HG03196 (cell line): Measurements from ENCODE around the gene NDUFAF5.

ENCODE experiments used
- ATAC-seq: cut with Tn5 transposase; IDR thresholded peaks from one replicate; pipeline ENCODE4 v1.9.1; 2021; ENCODE audit not compliant: unreplicated experiment

Gene NDUFAF5

DNA sequence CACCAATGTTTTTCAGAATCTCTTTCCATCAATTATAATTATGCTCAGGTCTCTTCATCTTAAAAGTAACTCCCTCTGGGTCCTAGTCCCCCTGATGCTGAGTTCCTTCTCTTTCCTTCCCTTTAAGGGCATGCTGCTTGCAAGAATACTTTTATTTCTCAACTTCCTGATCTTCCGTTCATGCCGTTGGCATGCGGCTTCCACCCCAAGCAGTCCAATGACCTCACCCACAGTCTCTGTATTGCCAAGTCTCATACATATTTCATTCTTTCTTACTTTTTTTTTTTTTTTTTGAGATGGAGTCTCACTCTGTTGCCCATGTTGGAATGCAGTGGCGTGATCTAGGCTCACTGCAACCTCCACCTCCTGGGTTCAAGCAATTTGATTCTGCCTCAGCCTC is 83.5 kb downstream of the NDUFAF5 start:
- no peak for ATAC-seq

DNA sequence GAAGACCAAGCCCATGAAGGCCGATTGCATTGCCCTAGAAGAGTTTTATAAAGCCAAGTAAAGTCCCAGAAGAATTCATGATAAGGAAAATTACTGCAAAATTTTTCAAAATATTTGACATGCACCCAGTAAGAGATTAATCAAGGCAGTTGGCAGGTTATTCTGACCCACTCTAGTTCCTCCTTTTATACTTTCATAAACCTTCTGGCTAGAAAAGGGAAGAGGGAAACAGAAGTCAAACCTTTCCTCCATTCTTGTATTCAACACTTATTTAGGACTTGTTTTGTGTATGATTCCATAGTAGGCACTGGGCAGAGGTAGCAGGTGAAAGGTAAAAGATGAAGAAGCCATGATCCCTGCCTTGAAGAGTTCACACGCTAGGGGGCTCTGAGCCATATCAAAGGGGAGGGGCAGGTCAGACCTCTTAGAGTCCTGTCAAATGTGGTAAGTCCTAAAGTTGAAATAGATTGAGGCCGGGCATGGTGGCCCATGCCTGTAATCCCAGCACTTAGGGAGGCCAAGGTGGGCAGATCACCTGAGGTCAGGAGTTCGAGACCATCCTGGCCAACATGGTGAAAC is 85.4 kb downstream of the NDUFAF5 start:
- ATAC-seq, result no peak
